ENCODE measurements around the gene ZGRF1. TPM values are rescaled to one million over a fixed set of nuclear protein-coding genes. Genes with fewer than 3 reads are reported as not detected.
"Not testable (repeated sequence)": the region's sequence is repeated elsewhere in the genome, so short reads cannot be mapped to it uniquely, and the experiment has no call there.

Gene ZGRF1
- total RNA-seq, 1 experiment from 2014 or later = 21.4 TPM

DNA sequence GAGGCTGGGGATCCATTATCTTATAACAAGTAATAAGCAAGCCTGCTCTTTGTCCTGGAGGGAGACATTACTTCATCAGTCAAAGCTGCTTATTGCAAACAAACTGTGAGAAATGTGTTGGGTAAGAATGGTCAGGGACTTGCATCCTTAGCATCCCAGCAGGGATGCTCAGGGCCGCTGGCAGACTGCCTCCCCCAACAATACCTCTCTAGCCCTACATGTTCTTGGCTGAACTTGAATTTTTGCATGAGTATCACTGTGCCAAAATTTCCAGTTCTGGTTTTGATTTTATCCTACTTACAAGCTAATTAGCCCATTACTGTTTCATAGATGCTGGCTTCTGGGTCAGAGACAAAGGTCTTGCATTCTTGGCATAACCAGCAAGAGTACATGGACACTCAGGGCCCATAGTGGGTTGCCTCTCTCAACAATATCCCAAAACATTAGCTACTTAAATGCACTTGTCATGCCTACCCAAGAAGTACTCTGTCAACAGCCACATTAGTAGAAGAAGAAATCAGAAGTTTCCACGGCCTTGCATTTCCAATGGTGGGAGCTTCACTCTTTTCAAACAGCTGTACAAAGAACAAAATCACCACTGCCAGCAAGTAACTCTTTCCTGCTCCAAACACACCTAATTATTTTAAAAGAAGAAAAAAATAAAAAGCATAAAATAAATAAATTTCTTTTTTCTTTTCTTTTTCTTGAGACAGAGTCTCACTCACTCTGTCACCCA lies 78.9 kb downstream of the ZGRF1 start:
- CTCF ChIA-PET = no interaction called here
- ATAC-seq = no peak
- H2AFZ ChIP-seq (ENCODE audit: low read depth, low read length, poor library complexity, severe bottlenecking) = no peak overlapping the region

DNA sequence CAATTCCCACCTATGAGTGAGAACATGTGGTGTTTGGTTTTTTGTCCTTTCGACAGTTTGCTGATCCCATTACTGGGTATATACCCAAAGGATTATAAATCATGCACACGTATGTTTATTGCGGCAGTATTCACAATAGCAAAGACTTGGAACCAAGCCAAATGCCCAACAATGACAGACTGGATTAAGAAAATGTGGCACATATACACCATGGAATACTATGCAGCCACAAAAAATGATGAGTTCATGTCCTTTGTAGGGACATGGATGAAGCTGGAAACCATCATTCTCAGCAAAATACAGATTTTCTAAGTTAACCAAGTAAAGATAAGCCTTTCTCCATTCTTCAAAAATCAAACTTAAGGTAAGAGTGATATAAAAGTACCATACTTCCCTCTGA lies 82.4 kb downstream of the ZGRF1 start:
- intact Hi-C loops (cut with micrococcal nuclease); H3K9me3 ChIP-seq (ENCODE audit: control insufficient read depth in 1 of 2, insufficient read depth in 1 of 2, low read depth in 1 of 2, low read length in 2 of 2); DNase-seq (ENCODE audit: low read depth, low spot score); H3K9ac ChIP-seq (ENCODE audit: low read length); ATAC-seq; H3K27ac ChIP-seq (ENCODE audit: low read depth, low read length); H3K4me2 ChIP-seq (ENCODE audit: low read length); CTCF ChIA-PET; H3K9me2 ChIP-seq (ENCODE audit: insufficient read depth); H3K79me2 ChIP-seq (ENCODE audit: insufficient read depth, low read length); H2AFZ ChIP-seq (ENCODE audit: low read depth, low read length, poor library complexity, severe bottlenecking); H3K27me3 ChIP-seq (ENCODE audit: insufficient read depth, low read length); POLR2A ChIA-PET; RAD21 ChIA-PET (ENCODE audit: low non-redundant PET in 1 of 2, low total read pairs in 2 of 2, uncharacterized antibody in 2 of 2, unreplicated experiment in 2 of 2); BruUV-seq (replicated peaks); H3K4me3 ChIP-seq (replicated peaks in 1 of 2; ENCODE audit: low read depth in 1 of 2, low read length in 2 of 2); H4K20me1 ChIP-seq (ENCODE audit: insufficient read depth); H3K36me3 ChIP-seq (ENCODE audit: control insufficient read depth in 1 of 2, insufficient read depth in 2 of 2, low read length in 2 of 2): not testable (repeated sequence)
- H3K4me1 ChIP-seq (ENCODE audit: control insufficient read depth in 1 of 2, insufficient read depth in 2 of 2, low read length in 2 of 2) = peaks cover 25 to 35% of the 10 kb centered on the region in 2 experiments

More for the DNA sequence above, 78.9 kb downstream of the ZGRF1 start:
- ChIA-PET POLR2A (no interaction called here), RAD21 (ENCODE audit: low non-redundant PET in 1 of 2, low total read pairs in 2 of 2, uncharacterized antibody in 2 of 2, unreplicated experiment in 2 of 2) (no interaction called here)
- Histone ChIP-seq H3K4me1 (ENCODE audit: control insufficient read depth in 1 of 2, insufficient read depth in 2 of 2, low read length in 2 of 2) (peaks cover 7 to 10% of the 10 kb centered on the region in 2 experiments), H3K36me3 (ENCODE audit: control insufficient read depth in 1 of 2, insufficient read depth in 2 of 2, low read length in 2 of 2) (no peaks in the 10 kb centered on the region), H3K4me3 (replicated peaks in 1 of 2; ENCODE audit: low read depth in 1 of 2, low read length in 2 of 2) (no peak overlapping the region), H3K79me2 (ENCODE audit: insufficient read depth, low read length) (no peaks in the 10 kb centered on the region), H3K27ac (ENCODE audit: low read depth, low read length) (no peak overlapping the region), H4K20me1 (ENCODE audit: insufficient read depth) (no peaks in the 10 kb centered on the region), H3K9me3 (ENCODE audit: control insufficient read depth in 1 of 2, insufficient read depth in 1 of 2, low read depth in 1 of 2, low read length in 2 of 2) (no peaks in the 10 kb centered on the region), H3K27me3 (ENCODE audit: insufficient read depth, low read length) (no peaks in the 10 kb centered on the region), H3K4me2 (ENCODE audit: low read length) (no peak overlapping the region), H3K9me2 (ENCODE audit: insufficient read depth) (no peaks in the 10 kb centered on the region), H3K9ac (ENCODE audit: low read length) (no peak overlapping the region)
- intact Hi-C loops (cut with micrococcal nuclease) = no loop called here
- BruUV-seq (replicated peaks) = no TSS peak
- DNase-seq (ENCODE audit: low read depth, low spot score) = no peak
- no peak for TF ChIP-seq SIN3A (IDR thresholded peaks at IDR 0.05; ENCODE audit: low read depth)
- TF ChIP-seq, protein P1, sequence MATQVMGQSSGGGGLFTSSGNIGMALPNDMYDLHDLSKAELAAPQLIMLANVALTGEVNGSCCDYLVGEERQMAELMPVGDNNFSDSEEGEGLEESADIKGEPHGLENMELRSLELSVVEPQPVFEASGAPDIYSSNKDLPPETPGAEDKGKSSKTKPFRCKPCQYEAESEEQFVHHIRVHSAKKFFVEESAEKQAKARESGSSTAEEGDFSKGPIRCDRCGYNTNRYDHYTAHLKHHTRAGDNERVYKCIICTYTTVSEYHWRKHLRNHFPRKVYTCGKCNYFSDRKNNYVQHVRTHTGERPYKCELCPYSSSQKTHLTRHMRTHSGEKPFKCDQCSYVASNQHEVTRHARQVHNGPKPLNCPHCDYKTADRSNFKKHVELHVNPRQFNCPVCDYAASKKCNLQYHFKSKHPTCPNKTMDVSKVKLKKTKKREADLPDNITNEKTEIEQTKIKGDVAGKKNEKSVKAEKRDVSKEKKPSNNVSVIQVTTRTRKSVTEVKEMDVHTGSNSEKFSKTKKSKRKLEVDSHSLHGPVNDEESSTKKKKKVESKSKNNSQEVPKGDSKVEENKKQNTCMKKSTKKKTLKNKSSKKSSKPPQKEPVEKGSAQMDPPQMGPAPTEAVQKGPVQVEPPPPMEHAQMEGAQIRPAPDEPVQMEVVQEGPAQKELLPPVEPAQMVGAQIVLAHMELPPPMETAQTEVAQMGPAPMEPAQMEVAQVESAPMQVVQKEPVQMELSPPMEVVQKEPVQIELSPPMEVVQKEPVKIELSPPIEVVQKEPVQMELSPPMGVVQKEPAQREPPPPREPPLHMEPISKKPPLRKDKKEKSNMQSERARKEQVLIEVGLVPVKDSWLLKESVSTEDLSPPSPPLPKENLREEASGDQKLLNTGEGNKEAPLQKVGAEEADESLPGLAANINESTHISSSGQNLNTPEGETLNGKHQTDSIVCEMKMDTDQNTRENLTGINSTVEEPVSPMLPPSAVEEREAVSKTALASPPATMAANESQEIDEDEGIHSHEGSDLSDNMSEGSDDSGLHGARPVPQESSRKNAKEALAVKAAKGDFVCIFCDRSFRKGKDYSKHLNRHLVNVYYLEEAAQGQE (IDR thresholded peaks at IDR 0.05; ENCODE audit: low read depth) = no peak
- TF ChIP-seq JUND (IDR thresholded peaks at IDR 0.05) = no peak
- TF ChIP-seq, protein P2, sequence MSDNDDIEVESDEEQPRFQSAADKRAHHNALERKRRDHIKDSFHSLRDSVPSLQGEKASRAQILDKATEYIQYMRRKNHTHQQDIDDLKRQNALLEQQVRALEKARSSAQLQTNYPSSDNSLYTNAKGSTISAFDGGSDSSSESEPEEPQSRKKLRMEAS (IDR thresholded peaks at IDR 0.05) = no peak
- TF ChIP-seq, protein P3, sequence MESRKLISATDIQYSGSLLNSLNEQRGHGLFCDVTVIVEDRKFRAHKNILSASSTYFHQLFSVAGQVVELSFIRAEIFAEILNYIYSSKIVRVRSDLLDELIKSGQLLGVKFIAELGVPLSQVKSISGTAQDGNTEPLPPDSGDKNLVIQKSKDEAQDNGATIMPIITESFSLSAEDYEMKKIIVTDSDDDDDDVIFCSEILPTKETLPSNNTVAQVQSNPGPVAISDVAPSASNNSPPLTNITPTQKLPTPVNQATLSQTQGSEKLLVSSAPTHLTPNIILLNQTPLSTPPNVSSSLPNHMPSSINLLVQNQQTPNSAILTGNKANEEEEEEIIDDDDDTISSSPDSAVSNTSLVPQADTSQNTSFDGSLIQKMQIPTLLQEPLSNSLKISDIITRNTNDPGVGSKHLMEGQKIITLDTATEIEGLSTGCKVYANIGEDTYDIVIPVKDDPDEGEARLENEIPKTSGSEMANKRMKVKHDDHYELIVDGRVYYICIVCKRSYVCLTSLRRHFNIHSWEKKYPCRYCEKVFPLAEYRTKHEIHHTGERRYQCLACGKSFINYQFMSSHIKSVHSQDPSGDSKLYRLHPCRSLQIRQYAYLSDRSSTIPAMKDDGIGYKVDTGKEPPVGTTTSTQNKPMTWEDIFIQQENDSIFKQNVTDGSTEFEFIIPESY (IDR thresholded peaks at IDR 0.05; ENCODE audit: extremely low read depth, insufficient replicate concordance, low read length) = no peak
- TF ChIP-seq ZNF274 (IDR thresholded peaks at IDR 0.05; ENCODE audit: low read depth, low read length) = no peak

Data from HCT116 (cell line).